GM19238 (cell line): ENCODE measurements around the gene CD79B.
A peak's percentile ranks its signal among the peaks of the same experiment; 100 is the strongest.
"Not testable (repeated sequence)": the region's sequence is repeated elsewhere in the genome, so short reads cannot be mapped to it uniquely, and the experiment has no call there.

Experiments used
- DNase-seq: peaks from one replicate; pipeline ENCODE4 v3.0.0; 2011; ENCODE audit warnings: low spot score; ENCODE audit not compliant: insufficient read length

The CD79B gene

GRCh38 chr17:63933598-63933997 lies 1.5 kb upstream of the CD79B start:
- DNase-seq: no peak

DNA sequence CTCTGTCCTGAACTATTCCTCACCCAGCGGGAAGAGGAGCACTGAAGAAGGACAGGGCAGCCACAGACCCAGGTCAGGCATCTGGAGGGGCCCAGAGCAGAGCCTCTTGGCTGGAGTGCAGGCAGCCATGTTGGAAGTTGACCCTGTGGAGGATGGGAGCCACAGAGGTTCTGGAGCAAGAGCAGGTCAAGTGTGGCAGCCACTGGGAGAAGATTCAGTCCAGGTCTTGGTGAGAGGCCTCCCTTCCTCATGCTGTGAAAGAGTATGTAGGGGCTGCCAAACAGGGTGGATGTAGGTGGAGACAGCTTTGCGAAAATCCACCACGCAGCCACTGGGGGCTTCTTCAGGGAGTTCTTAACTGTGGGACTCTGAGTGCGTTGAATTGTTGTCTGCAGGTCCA lies 590 bp upstream of the CD79B start:
- DNase-seq: no peak

DNA sequence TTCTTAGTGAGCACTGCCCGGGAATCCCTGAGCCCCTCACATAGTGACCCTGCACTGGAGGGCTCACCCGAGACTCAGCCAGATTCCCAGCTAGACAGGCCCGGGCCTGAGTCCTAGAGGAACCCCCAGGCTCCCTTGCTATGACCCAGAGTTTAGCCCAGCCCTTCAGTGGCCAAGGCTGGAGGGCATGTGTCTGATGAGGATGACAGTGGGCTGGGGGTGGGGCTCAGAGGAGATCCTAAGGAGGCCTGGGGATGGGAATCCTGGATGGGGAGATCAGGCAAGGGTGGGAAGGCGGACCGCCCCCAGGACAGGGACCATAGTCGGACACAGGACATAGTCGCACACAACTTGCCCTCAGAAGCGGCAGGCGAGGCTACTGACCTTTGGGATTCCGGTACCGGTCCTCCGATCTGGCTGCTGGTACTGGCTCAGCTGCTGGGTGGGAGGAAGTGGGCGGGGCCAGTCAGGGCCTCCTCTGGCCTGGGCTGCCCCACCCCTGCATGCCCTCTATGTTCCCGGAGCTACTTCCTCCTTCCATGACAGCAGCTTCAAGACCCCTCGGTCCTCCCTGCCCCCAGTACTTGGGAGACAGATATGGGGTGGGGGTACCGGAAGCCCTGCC lies 1.1 kb downstream of the CD79B start:
- peak; percentile 84 for DNase-seq

- no peak for DNase-seq
Observed at GRCh38 chr17:63929860-63930766, 2.0 kb downstream of the CD79B start.

DNA sequence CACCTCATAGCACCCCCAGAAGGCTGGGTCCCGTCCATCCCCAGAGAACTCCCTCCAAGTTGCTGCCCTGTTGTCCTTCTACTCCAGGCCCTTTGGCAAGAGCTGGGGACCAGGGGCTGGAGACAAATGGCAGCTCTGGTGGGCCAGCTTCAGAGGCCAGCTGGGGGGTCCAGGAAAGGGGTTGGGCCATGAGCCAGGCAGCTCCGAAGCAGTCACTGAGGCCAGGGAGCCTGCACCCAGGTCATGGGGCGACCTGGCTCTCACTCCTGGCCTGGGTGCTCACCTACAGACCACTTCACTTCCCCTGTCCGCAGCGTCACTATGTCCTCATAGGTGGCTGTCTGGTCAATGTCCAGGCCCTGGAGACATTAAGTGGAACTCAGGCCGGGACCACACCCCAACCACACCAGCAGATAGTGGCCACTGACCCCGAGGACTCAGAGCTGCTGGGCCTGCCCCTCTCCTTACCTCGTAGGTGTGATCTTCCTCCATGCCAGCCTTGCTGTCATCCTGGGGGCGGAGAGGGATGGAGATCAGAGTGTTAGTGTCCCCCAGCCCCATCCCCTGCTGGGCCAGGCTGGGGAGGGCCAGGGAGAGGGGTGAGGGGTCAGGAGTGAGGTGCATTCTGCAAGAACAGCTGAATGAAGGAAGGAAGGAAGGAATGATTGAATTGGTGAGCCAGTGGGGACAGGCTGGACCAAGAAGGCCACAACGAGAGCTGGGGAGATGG lies 3.0 kb downstream of the CD79B start:
- no peak for DNase-seq

GRCh38 chr17:63928172-63928666 lies 3.9 kb downstream of the CD79B start:
- DNase-seq: no peak

DNA sequence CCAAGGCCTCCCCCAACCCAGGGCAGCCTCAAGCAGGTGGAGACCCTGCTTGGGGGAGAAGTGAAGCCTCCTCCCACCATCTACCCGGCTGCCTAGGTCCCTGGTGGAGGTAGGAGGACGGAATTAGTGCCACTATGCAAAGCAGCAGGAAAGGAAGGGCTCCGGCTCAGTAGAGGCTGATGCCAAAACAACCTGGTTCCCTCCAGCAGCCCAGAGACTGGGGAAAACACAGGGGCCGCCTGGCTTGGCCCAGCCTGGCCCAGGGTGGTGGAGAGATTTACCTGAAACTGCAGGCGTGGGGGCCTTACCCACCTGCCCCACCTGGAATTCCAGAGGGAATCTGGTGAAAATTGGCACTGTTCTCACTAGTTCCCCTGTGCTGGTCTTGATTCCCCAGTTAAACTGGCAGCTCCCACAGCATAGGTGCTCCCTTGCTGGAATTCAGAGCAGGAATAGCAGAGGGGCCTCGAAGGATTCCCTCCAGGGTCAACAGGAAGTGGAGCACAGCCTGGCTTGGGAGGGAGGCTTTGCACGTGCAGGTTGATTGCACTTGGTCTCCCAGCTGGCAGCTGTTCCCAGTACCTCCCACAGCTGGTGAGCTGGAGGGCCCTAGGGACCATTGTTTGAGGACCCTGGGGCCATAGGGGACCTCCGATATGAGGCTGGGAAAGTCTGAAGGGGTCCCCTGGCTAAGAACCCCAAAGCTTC lies 4.5 kb downstream of the CD79B start:
- DNase-seq: no peak

DNA sequence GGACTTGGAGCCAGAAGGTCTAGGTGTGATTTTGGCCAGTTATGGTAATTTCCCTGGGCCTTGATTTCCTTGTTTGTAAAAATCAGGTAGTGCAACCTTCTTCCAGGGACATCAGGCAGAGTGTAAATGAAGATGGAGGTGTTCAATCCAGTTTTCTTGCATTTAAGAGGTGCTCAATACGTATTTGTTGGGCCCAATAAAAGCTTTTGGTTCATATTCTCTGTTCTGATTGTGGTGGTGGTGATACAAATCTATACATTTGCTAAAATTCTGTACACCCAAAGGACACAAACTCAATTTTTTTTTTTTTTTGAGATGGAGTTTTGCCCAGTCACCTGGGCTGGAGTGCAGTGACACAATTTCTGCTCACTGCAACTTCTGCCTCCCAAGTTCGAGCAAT lies 6.0 kb downstream of the CD79B start:
- DNase-seq: no peak

DNA sequence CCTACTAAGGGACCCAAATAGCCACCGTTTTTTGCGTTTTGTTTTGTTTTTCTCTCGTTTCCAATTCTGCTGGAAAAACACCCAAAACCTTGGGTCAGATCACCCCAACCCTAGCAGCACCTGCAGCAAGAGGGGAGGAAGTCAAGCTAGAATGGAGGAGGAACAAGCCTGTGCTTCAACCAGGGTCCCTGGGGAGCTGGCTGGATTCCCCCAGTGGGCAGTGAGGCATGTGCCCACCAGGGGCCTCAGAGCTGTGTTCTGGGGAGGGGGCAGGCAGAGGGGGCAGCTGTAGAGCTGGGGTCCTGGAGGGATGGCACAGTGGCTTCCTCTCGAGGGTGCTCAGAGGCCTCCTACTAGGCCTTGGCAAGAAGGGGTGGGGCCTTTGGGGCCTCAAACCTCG lies 6.5 kb downstream of the CD79B start:
- DNase-seq: no peak

DNA sequence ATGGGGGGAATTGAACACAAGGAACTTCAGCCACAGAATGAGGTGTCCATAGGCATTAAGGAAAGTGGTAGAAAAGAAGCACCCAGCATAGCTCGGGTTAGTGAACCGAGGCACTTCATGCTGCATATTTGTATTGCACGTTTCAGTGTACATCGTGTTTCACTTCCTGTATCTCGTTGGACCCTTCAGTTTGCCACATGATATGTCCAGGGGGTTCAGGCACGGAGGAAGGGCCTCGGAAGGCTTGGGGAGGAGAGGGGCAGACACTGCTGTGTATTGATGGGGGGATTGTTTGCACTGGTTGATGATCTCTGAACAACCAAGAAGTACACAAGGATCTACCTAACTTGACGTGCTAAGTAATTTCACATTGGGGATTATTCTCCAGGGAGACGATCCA lies 9.7 kb downstream of the CD79B start:
- DNase-seq: not testable (repeated sequence)

- not testable (repeated sequence) for DNase-seq
Observed at GRCh38 chr17:63920779-63921178, 11.4 kb downstream of the CD79B start.

DNA sequence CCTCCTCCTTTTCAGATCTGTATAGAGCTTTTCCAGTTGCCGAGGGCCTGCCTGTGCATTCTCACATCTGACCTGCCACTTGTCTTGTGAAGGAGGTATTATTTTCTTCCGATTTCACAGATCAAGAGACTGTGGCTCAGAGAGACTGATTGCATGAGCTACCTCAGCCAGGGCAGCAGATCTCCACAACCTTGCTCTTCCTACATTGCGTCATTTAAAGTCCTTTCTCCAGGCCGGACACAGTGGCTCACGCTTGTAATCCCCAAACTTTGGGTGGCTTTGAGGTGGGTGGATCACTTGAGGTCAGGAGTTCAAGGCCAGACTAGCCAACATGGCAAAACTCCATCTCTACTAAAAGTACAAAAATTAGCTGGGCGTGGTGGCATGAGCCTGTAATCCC lies 12.1 kb downstream of the CD79B start:
- DNase-seq: not testable (repeated sequence)

GRCh38 chr17:63919311-63919723 lies 12.8 kb downstream of the CD79B start:
- DNase-seq: peak; percentile 78

GRCh38 chr17:63918789-63919305 lies 13.3 kb downstream of the CD79B start, which contains the start of gene GH1:
Gene GH1 (minus strand): TSS chr17:63918839. CDS start chr17:63918776, 63 bp downstream.
- DNase-seq: not testable (repeated sequence)

- no peak for DNase-seq
Observed at GRCh38 chr17:63918305-63918704, 13.8 kb downstream of the CD79B start.

DNA sequence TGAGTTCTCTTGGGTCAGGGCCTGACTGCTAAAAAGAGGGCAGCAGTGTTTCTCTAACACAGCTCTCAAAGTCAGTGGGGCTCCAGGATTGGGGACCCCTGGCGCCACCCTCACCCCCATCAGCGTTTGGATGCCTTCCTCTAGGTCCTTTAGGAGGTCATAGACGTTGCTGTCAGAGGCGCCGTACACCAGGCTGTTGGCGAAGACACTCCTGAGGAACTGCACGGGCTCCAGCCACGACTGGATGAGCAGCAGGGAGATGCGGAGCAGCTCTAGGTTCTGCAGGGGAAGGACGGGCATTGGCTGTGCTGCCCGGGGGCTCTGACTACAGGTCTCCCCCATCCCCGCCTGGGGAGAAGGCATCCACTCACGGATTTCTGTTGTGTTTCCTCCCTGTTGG lies 14.5 kb downstream of the CD79B start:
- no peak for DNase-seq

DNA sequence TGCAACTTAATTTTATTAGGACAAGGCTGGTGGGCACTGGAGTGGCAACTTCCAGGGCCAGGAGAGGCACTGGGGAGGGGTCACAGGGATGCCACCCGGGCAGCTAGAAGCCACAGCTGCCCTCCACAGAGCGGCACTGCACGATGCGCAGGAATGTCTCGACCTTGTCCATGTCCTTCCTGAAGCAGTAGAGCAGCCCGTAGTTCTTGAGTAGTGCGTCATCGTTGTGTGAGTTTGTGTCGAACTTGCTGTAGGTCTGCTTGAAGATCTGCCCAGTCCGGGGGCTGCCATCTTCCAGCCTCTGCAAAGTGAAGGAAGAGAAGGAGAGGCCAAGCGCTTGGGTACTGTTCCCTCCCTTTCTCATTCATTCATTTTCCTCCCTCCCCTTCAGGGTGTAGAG lies 14.9 kb downstream of the CD79B start:
- DNase-seq: not testable (repeated sequence)

DNA sequence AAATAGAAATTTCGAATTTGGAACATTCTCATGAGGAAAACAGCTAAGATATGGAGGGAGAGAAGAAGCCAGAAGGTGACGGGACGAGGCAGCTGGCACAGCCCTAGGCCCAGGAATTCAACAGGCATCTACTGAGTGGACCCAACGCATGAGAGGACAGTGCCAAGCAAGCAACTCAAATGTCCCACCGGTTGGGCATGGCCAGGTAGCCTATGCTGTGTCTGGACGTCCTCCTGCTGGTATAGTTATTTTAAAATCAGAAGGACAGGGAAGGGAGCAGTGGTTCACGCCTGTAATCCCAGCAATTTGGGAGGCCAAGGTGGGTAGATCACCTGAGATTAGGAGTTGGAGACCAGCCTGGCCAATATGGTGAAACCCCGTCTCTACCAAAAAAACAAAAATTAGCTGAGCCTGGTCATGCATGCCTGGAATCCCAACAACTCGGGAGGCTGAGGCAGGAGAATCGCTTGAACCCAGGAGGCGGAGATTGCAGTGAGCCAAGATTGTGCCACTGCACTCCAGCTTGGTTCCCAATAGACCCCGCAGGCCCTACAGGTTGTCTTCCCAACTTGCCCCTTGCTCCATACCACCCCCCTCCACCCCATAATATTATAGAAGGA lies 15.5 kb downstream of the CD79B start:
- no peak for DNase-seq

GRCh38 chr17:63915753-63916152 lies 16.4 kb downstream of the CD79B start:
- not testable (repeated sequence) for DNase-seq

- DNase-seq: no peak
Observed at GRCh38 chr17:63914471-63914870, 17.7 kb downstream of the CD79B start.
